HFF-Myc (cell line): Measurements from ENCODE around the gene HMGCS2.

Experiments
- DNase-seq: peaks from one replicate; pipeline ENCODE4 v3.0.0-alpha.2; 2011; ENCODE audit warnings: low read depth; ENCODE audit errors: extremely low read depth
- H3K4me3 ChIP-seq: replicated peaks from 2 replicates; pipeline ENCODE4 v1.5.1; 2011; ENCODE audit warnings: low read depth, mild to moderate bottlenecking, control low read depth, low read length
- TF ChIP-seq, protein P1 (sequence below): IDR thresholded peaks from 2 replicates; pipeline ENCODE4 v1.5.1; 2012; ENCODE audit warnings: mild to moderate bottlenecking, low read depth, low read length, control low read depth; ENCODE audit errors: missing control alignments

Gene HMGCS2

DNA sequence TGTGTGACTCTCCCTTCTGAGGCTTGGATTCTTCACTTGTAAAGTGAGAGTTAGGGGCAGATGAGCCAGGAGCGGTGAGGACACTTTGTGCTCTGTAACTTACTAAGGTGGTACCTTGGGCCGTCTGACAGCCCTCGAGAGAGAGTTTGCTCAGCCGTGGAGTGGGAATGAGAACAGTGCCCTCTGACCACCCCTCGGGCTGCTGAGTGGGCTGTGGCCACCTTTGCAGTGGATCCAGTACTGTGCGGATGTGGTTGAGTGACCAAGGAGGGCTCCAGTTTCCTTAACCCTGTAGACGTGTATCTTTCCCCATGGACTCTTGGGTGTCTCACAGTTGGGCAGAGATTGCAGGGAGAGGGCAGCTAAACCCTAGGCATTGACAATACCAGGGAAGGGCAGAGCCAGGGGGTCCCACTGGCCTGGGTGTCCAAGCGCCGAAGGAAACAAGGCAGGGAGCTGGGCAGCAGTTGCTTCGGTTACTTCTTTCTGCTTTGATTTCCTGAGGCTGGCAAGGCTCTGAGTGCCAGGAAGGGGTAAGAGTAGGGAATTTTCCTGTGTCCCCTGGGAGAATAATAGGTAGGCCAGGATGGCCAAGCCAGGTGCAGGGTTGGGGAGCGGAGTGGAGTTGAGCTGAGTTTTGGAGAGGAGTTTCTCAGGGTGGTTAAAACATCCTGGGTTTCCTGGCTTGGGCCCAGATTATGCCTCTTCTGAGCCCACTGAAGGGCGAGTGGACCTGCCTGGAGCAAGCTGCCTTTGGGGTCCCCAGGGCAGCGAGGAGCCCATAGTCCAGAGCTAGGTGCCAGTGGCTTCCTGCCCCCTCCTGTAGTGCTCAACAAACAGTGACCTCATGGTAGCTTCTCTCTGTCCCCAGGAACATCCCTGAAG is 27.6 kb downstream of the HMGCS2 start:
- H3K4me3 ChIP-seq = no peak overlapping the region
- TF ChIP-seq, protein P1, sequence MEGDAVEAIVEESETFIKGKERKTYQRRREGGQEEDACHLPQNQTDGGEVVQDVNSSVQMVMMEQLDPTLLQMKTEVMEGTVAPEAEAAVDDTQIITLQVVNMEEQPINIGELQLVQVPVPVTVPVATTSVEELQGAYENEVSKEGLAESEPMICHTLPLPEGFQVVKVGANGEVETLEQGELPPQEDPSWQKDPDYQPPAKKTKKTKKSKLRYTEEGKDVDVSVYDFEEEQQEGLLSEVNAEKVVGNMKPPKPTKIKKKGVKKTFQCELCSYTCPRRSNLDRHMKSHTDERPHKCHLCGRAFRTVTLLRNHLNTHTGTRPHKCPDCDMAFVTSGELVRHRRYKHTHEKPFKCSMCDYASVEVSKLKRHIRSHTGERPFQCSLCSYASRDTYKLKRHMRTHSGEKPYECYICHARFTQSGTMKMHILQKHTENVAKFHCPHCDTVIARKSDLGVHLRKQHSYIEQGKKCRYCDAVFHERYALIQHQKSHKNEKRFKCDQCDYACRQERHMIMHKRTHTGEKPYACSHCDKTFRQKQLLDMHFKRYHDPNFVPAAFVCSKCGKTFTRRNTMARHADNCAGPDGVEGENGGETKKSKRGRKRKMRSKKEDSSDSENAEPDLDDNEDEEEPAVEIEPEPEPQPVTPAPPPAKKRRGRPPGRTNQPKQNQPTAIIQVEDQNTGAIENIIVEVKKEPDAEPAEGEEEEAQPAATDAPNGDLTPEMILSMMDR = no peak
- no peak for DNase-seq

DNA sequence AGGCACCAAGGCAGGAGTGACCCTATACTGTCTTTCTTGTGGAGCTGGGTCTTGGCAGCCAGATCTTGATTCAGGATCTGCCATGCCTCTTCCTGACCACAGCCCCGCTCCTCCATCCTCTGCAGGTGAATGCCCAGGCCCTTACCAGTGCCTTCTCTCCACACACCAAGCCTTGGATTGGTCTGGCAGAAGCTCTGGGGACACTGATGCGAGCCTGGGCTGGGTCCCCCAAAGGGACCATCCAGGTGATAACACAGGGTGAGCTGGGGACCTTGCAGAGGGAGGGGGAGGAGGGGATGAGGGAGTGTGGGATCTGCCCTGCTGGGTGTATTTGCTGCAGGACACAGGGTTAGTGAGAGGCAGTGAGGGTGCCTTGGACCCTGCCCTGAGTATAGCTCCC is 28.4 kb downstream of the HMGCS2 start:
- no peak overlapping the region for H3K4me3 ChIP-seq
- TF ChIP-seq, protein P1 = no peak
- DNase-seq = no peak

DNA sequence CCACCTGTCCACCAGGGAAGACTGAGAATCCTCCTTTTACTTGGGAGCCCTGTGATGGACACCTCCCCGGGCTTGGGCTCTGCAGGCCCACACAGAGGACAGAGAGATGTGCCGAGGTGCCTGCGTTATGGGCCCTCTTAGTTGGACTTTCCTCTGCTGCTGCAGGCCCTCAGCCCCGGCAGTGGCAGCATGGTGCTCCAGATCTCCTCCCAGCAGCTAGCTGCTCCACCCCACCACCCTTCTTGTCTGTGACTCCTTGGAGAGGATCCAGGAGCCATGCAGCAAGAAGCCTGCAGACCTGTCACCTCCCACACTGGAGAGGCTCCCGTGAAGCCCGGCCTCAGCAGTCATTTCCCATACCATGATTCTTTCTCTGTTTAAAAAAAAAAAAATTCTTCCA is 29.6 kb downstream of the HMGCS2 start:
- no peak for DNase-seq
- no peak overlapping the region for H3K4me3 ChIP-seq
- TF ChIP-seq, protein P1 = no peak

DNA sequence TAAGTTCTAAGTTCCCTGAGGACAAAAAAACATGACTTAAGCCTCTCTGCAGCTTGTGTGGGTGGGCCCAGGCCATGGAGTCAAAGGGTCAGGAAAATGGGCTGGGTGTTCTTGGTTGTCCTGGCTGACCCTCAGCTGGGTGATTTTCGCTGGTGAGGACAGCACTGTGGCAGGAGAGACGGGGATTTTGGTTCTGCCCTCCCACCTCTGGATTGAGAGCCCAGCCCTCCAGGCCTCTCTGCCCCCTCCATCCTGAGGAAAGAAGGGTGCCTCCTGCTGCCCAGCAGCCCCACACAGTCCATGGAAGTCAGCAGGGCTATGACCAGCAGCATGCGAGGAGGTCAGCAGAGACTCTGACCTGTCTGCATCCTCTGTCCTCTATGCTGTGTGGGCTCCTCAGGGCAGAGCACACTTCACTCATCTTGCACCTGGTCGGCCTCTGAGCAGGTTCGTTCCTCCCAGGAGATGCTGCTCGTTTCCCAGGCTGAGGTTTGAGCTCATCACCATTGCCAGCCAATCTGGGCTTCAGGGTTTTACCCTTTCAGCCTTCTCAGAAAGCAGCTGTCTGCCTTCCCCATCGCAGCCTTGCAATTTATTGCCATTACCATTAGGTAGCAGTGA is 30.5 kb downstream of the HMGCS2 start:
- TF ChIP-seq, protein P1 = no peak
- no peak for DNase-seq

DNA sequence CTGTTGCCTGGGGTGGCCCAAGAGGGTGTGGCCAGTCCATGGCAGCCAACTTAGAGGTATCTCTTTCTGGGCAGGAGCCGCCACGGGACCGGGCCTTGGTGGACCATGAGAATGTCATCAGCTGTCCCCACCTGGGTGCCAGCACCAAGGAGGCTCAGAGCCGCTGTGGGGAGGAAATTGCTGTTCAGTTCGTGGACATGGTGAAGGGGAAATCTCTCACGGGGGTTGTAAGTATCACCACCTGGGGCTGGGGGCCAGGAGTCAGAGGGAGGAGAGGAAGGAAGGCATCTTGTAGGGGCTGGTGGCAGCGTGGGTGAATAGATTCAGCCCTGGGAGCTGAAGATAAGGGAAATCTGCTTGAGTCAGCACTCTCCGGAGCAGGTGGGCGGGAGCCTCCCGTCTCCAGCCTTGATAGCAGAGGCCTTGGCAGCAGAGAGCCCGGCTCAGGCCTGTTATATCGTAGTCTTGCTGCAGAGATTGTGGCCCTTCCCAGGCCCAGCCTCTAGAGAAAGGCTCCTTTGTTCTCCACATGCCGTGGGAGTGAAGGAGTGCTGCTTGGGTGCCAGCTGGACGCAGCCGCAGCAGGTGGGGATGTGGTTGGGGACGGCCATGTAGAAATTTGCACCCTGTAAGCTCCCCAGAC is 31.5 kb downstream of the HMGCS2 start:
- TF ChIP-seq, protein P1 = no peak
- DNase-seq = no peak

More for the DNA sequence above, 30.5 kb downstream of the HMGCS2 start:
- no peak overlapping the region for H3K4me3 ChIP-seq

DNA sequence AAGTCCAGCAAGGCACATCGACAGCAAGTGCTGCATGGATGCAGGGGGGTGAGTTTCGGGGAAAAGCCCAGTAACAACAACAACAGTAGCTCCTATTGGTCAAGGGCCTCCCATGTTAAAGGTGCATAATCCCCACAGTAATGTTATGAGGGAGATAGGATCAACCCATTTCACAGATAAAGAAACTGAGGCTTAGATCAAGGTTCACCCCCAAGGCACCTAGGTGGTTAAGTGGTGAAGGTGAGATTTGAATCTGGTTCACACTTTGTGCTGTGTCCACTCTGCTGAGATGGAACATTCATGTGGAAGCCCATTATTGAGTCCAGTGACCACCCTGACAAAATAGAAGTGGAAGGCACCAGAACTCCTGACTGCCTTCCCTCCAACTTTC is 32.1 kb downstream of the HMGCS2 start:
- no peak overlapping the region for H3K4me3 ChIP-seq
- DNase-seq = no peak
- TF ChIP-seq, protein P1 = no peak

More for the DNA sequence above, 31.5 kb downstream of the HMGCS2 start:
- H3K4me3 ChIP-seq = no peak overlapping the region
